Motor neuron (in vitro differentiated cells): ENCODE results near the gene CFAP100. TPM values are rescaled to one million over a fixed set of nuclear protein-coding genes. Genes with fewer than 3 reads are reported as not detected.

Source experiments
- ATAC-seq, 8 experiments: fragments of 200-7000 bp; cut with Tn5 transposase; replicated peaks in 6 of 8; 2 replicates each; pipeline ENCODE4 v1.8.0; 2021; ENCODE audit warnings: mild to moderate bottlenecking in 8 of 8, moderate library complexity in 8 of 8
- H3K27ac ChIP-seq, 2 donors: fragments of 250-450 bp; sonication (Bioruptor Pico); 2 replicates each; pipeline ENCODE4 v1.9.0; 2021; ENCODE audit warnings: antibody characterized with exemption in 2 of 2, mild to moderate bottlenecking in 2 of 2, moderate library complexity in 1 of 2
- H3K4me1 ChIP-seq, 2 donors: fragments of 250-450 bp; sonication (Bioruptor Pico); replicated peaks in 1 of 2; 2 replicates each; pipeline ENCODE4 v1.6.1; 2021; ENCODE audit warnings: antibody characterized with exemption in 2 of 2, mild to moderate bottlenecking in 2 of 2, moderate library complexity in 1 of 2
- H3K4me3 ChIP-seq, 5 donors: fragments of 250-450 bp; sonication (Bioruptor Pico); 2 replicates each; pipeline ENCODE4 v1.9.0; 2021; ENCODE audit warnings: antibody characterized with exemption in 5 of 5, mild to moderate bottlenecking in 5 of 5, moderate library complexity in 4 of 5
- WGBS, 10 experiments: fragments of 450-650 bp; shearing (Covaris generic); methylation state at CpG; one replicate each; pipeline ENCODE4 v1.0.0; 2022; 5-methylcytosine and 5-hydroxymethylcytosine counted together
- in situ Hi-C, 9 experiments: fragments of 400-800 bp; cut with MboI; loops; one replicate each; pipeline ENCODE4 v1.15.0; 2021; ENCODE audit warnings: low sequenced_read_pairs in 9 of 9, low pct_unique_long_range_greater_than_20kb in 2 of 9; ENCODE audit not compliant: unreplicated experiment in 9 of 9
- total RNA-seq, 8 experiments: library from RNA; unstranded; fragments of 300-600 nt; gene quantifications; 2 replicates each; pipeline versions ENCODE4 v1.2.3 to v1.2.4, GENCODE V29; 2022

Gene CFAP100
- total RNA-seq, 8 experiments from 2014 or later = 0.22 to 5.8 (median 0.66) TPM; not detected in 4

DNA sequence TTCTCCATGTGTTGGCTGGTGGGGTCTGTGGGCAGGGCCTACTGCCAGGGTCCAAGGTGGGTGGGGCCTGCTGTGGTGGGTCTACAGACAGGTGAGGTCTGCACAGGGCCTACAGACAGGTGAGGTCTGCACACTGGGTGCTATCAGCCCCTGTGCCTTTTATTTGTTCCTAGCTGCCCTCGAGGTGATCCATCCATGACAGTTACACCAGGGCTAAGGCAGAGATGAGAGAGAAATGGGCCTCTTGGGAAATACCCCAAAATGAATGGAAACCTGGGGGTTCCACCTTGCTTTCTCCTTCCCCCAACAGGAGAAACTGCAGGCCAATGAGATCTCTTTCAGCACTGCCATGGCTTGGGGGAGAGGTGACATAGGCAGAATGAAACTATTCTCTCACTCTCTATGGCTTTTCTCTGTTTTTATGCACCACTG lies 36.4 kb downstream of the CFAP100 start:
- no peak for ATAC-seq
- in situ Hi-C loops = no loop called here
- Histone ChIP-seq H3K4me3 (no peak overlapping the region), H3K4me1 (no peaks in the 10 kb centered on the region), H3K27ac (no peak overlapping the region)
- 67 to 100% (median 88%) methylated on average over 1 of the region's 1 CpG; no CpG with 5 or more reads in 7 of the 10 experiments for WGBS, 10 experiments

GRCh38 chr3:126432361-126433104 lies 37.8 kb downstream of the CFAP100 start:
- no peak overlapping the region for H3K27ac ChIP-seq
- H3K4me1 ChIP-seq = no peaks in the 10 kb centered on the region
- 34 to 100% (median 93%) methylated on average over 1 to 4 of the region's 4 CpGs for WGBS, 10 experiments
- H3K4me3 ChIP-seq = no peak overlapping the region
- peak in 2 of 8 experiments; percentile 69 to 79 for ATAC-seq
- in situ Hi-C loops = no loop called here

- H3K27ac ChIP-seq = no peak overlapping the region
- peak in 1 of 8 experiments; percentile 32 for ATAC-seq
- no peaks in the 10 kb centered on the region for H3K4me1 ChIP-seq
- WGBS, 10 experiments = 85 to 100% (median 100%) methylated on average over 1 to 4 of the region's 6 CpGs; no CpG with 5 or more reads in 7 of the 10 experiments
- in situ Hi-C loops = no loop called here
- no peak overlapping the region for H3K4me3 ChIP-seq
Measured at GRCh38 chr3:126433105-126433430, 38.4 kb downstream of the CFAP100 start.

DNA sequence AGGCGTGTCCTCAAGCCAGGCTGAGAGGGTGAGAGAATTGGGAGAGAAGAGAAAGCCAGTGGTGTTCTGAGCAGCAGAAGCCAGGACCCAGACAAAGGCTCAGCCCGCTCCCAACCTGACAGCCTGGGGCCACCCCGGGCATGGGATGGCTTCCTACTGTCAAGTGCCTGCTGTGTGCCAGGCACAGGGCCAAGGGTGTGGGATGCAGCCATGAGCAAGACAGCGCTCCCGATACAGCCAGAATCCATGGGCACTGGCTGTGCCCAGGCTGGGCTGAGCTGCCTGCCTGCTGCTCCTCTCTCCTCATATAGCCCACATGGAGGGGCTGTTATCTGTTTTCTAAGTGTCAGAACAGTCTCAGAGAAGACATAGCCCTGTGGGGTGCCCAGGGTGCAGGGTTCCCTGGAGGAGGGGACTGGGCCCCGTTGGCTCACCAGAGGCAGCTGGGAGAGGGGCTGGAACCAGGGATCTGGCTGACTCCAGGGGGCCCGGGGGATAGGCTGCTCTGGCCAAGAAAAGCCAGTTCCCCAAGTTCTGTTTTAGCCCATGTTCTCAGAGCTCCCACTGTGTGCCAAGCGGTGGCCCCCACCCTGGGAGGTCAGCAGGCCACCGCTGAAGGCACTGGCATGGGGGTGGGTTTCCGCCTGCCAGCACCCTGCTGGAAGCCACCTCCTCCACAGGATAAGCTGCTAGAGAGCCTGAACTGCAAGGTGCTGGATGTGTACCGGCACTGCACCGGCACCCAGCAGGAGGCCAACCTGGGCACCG lies 39.0 kb downstream of the CFAP100 start:
- in situ Hi-C loops = no loop called here
- Histone ChIP-seq H3K4me1 (no peaks in the 10 kb centered on the region), H3K4me3 (no peak overlapping the region), H3K27ac (no peak overlapping the region)
- WGBS, 10 experiments = 80 to 100% (median 95%) methylated on average over 2 to 6 of the region's 13 CpGs; no CpG with 5 or more reads in 5 of the 10 experiments
- ATAC-seq = peak in 1 of 8 experiments; percentile 19

GRCh38 chr3:126434264-126434590 lies 39.5 kb downstream of the CFAP100 start:
- 90 to 92% methylated on average over 2 to 4 of the region's 6 CpGs; no CpG with 5 or more reads in 8 of the 10 experiments for WGBS, 10 experiments
- in situ Hi-C loops = no loop called here
- no peak overlapping the region for H3K27ac ChIP-seq
- H3K4me1 ChIP-seq = no peaks in the 10 kb centered on the region
- H3K4me3 ChIP-seq = no peak overlapping the region
- no peak for ATAC-seq

DNA sequence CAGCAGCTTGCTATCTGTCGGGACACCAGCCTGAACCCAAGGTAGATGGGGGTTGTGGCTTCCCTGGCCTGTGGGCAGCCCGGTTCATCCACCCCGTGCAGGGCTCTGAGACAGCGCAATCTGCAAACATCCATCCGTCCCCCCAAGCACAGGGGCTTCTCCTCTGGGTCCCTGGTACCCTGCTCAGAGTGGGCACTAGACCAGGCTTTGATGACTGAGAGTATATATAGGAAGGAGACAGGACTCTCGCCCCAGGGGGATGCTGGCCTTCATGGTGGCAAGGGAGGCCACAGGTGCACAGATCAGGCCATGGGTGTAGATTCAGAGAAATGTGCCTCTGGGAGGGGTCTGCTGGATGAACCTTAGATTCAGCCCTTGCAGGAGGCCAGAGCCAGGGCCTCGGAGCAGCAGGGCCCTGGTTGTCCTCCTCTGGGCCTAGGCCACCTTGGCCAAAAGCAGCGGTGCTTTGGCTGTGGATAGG lies 40.3 kb downstream of the CFAP100 start:
- Histone ChIP-seq H3K27ac (no peak overlapping the region), H3K4me1 (no peaks in the 10 kb centered on the region), H3K4me3 (no peak overlapping the region)
- ATAC-seq = no peak
- 60 to 97% (median 86%) methylated on average over 1 to 6 of the region's 8 CpGs; no CpG with 5 or more reads in 4 of the 10 experiments for WGBS, 10 experiments
- in situ Hi-C loops = no loop called here

DNA sequence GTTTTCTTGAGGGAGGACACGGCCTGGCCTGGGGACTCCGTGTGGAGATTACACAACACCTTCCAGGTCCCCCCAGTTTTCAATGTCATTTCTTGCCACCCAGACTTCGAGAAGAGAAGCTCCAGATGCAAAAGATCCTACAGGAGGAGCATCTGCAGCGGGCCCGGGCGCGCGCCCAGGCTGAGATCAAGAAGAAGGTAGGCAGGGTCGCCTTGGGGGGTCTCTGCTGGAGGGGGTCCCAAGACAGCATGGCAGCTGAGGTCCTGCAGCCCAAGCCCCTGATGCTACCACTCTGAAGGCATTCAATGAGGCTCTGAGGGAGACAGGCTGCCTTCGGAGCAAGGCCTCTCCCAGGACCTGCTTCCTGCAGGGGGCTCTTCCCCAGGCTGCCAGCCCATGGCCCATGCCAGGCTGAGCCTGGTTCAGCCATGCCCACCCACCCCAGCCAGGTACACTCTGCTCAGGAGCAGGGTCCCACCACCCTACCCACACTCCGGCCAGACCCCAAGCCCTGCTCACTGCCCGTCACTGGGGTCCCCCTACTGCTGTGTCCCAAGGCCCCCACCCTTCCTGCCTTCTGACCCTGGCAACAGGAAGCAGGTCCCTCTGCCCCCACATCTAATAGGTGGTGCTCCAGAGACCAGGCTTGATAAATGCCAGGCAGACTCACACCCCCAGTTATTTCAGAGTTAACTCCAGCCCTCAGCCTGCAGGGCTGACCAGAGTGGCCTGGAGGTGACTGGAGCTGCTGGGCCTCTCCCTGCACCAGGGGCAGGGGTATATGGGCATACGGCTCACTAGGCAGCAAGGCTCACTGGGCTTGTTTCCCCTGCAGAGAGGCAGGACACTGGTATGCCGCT lies 41.0 kb downstream of the CFAP100 start:
- 69 to 100% (median 85%) methylated on average over 1 to 5 of the region's 14 CpGs; no CpG with 5 or more reads in 4 of the 10 experiments for WGBS, 10 experiments
- Histone ChIP-seq H3K4me1 (no peaks in the 10 kb centered on the region), H3K4me3 (no peak overlapping the region), H3K27ac (no peak overlapping the region)
- in situ Hi-C loops = no loop called here
- ATAC-seq = no peak

DNA sequence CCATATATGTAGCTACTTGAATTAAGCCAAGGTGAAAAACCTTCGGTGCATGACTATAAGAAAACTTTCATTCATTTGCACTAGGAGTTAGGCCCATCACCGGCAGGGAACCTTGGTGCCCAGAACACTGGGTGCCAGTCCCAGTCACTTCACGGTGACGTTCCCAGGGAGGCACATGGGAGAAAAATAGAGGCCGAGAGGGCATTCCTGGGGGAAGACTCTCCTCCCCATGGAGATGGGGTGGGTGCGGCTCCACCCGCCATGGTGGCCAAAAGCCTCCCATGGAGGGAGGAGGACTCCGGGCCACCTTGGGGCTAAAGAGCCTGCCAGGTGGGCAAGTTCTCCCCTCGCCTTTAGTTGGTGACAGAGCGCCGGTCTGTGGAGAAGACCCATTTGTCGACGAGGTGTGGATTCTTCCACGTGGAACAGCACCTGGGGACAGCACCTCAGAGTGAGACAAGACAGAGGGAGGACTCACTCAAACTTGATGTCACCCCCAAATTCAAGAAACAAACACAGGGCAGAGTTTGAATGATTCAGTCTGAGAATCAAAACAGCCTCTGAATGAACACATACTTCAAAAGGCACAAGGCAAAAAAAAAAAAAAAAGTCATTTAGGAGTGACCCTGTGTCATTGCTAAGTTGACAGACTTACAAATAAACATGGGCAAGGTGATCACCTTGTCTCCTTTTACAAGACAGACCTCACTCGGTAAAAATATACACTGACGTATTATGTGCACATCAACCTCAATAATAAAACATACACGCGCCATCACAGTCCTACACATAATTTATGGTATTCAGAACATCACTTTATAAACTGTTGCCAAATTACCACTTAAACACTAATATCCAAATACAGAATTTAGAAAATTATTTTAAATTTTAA lies 42.4 kb downstream of the CFAP100 start:
- Histone ChIP-seq H3K4me3 (no peak overlapping the region), H3K4me1 (no peaks in the 10 kb centered on the region), H3K27ac (no peak overlapping the region)
- in situ Hi-C loops = no loop called here
- no peak for ATAC-seq
- 96 to 100% (median 100%) methylated on average over 1 to 8 of the region's 18 CpGs for WGBS, 10 experiments

DNA sequence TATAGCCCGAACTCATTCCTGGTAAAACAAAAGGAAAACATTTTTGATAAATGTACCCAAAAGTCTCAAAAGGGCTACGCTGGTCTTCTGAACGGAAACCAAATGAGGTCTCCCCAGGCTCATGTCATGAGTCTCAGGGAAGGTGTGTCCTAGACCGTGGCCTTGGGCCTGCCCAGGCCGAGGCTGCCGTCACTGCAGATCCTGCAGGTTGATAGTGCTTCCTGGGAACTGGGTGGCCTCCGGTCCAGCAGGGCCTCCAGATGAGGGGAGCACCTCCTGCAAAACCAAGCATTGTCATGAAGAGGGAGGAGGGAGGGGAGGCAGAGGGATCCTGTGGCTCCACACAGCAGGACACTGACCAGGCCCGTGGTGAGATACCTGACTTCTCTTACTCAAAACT lies 43.5 kb downstream of the CFAP100 start:
- H3K4me3 ChIP-seq = no peak overlapping the region
- H3K4me1 ChIP-seq = no peaks in the 10 kb centered on the region
- no peak for ATAC-seq
- 47 to 100% (median 75%) methylated on average over 1 to 5 of the region's 8 CpGs; no CpG with 5 or more reads in 4 of the 10 experiments for WGBS, 10 experiments
- no peak overlapping the region for H3K27ac ChIP-seq
- in situ Hi-C loops = no loop called here

DNA sequence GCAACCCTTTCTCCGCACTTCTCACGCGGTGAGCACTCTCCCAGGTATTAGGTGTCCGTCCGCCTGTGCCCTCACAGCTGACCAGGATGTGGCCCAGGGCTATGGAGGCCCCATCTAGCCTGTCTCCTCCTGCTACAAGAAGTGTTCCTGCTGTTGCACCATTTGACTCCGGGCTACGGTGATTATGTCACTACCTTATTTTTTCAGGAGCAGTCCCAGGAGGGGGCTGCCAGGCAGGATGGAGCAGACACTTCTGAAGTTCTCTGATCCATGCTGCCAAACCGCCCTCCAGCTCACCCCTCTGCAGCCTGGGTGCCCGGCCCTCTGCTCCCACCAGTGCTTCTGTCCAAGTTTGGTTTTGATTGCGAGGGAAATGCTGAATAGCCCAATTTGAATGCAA lies 44.0 kb downstream of the CFAP100 start:
- in situ Hi-C loops = no loop called here
- Histone ChIP-seq H3K4me1 (no peaks in the 10 kb centered on the region), H3K4me3 (no peak overlapping the region), H3K27ac (no peak overlapping the region)
- WGBS, 10 experiments = 67 to 100% (median 87%) methylated on average over 1 to 8 of the region's 10 CpGs; no CpG with 5 or more reads in 1 of the 10 experiments
- ATAC-seq = no peak

DNA sequence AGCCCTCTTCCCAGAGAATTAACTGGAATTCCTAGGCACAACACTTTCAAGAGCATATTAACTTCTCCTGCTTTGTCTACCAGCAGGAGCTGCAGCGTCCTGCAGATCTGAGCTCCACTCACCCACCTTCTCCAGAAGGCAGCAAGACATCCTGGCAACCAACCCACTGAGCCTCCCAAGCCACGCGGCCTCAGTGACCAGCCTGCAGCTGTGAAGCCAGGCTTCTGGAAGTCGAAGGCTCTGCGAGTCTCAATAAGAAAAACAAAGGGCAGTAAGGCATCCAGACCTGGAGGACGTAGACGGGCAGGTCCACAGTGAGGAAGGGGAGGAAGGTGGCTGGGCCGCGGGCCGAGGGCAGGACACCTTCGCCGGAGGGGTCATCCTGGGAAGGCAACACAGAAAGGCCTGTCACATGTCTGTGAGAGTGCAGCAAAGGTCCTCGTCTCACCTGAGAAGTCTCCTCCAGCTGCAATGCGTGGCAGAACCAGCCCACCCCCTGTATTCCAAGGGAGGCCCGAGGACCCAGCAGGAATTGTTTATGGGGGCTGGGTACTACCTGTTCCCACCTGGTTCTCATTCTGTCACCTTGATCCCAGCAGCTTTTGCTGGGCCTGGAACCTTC lies 44.7 kb downstream of the CFAP100 start:
- H3K4me1 ChIP-seq = no peaks in the 10 kb centered on the region
- H3K4me3 ChIP-seq = no peak overlapping the region
- no peak overlapping the region for H3K27ac ChIP-seq
- WGBS, 10 experiments = 66 to 100% (median 80%) methylated on average over 2 to 5 of the region's 15 CpGs; no CpG with 5 or more reads in 5 of the 10 experiments
- in situ Hi-C loops = no loop called here
- ATAC-seq = no peak
